ENCODE measurements around the gene TMEM258.

Gene TMEM258

DNA sequence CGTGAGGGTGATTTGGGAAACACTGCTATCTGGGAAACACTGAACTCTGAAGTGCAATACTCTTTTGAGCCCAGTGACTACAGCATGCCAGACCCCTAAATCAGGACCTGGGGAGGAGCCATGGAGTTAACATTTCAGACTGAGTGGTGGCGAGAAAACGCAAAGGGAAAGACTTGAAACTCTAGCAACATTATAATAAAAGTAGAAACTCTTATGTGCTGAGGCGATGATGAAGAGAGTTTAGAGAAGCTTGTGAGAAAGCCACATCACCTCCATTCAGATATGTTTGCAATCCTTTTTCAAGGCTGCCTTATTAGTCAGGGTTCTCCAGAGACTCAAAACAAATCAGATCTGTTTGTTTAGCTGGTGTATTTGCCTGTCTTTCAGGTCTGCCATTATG lies 2.2 kb upstream of the TMEM258 start:
- DNase-seq = no peak

DNA sequence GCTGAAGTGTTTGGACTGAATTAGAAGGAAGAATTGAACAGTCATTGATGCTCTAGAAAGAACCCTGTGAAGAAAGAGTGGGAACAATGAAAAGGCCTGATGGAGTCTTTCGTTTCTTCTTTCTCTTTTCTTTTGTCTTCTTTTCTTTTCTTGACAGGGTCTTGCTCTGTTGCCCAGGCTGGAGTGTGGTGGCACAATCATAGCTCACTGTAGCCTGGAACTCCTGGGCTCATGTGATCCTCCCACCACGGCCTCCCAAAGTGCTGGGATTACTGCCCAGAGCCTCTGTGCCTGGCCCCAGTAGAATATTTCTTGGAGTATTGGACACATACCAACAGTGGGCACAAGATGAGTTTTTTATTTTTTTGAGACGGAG lies 1.4 kb upstream of the TMEM258 start:
- no peak for DNase-seq

DNA sequence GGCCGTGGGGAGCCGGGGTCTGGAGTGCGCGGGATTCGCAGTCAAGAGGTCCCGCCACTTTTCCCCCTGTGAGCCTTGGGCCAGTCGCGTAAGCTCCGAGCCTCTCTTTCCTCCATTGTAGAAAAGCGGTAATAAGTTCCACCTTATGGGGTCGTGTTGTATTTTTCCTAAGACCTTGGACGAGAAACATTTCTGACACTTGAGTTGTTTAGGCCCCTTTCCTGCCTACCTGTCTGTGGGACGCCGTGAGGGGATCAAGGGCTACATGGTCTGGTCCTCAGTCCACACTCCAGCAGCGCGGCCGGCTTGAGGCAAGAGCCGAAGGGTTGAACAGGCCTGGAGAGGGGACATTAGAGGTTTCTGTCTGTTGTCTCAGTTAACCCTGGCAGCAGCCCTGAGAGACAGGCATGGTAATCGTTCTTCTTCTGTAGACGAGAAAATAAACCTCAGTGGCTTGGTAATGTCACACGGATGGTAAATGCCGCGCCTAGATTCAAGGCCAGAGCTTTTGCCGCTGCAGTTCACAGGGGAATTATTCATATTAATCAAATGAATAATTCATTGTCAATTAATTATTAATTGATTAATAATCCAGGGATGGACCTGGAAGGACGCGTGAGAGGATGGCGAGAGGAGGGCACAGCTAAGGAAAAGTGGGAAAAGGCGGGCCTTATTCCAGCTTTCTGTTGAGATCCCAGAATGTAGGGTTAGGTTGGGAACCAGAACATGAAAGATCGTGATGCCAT lies 857 bp upstream of the TMEM258 start:
- peak; percentile 55 for DNase-seq

DNA sequence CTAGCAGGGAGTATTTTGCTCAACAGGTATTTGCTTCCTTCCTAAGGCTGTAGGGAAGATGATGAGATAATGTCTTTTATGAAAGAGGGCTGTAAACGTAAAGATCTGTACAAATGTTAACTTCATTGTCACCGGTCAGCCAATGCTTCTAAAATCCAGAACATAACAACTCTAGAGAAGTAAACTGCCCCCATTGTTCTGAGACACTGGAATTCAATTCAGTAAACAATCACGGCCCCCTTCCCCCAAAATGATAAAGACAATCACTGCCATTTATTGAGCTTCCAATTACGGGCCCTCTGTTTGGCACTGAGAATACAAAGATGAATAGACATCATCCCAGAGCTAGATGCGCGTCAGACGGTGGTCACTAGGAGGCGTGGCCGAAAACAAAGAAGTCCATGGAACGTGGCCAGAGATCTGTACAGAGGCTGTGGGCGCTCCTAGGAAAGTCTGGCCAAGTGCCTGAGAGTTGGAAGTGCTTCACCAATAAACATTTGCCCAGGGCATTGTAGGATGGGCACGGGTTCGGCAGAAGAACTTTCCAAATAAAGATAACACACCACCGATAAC lies 576 bp downstream of the TMEM258 start:
- DNase-seq = peak; percentile 92

DNA sequence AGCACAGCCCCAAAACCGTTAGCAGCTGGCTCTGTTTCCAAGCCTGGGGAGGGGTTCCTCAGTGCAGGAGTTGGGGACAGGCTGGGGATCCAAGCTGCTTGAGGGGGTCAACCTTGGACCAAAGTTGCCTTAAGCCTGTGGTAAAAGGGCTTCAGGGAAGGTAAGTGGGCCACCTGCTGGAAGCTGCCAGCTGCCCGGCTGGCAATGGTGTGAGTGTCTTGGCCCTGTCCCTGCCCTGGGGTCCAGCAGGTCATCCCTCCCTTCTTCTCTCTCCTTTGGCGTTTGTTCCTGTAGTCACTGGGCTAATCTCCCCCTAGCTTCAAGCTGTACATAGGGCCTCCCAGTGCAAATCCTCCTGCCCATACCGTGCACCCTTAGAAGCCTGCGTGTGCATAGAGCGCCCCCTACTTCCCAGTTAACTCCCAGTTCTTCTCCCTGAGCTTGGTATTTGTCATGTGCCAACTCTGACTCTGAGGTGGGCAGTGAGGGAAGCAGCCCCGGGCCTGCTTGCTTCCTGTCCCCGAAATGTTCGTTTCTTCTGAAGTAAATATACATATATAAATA lies 4.4 kb downstream of the TMEM258 start:
- peak; percentile 10 for DNase-seq

DNA sequence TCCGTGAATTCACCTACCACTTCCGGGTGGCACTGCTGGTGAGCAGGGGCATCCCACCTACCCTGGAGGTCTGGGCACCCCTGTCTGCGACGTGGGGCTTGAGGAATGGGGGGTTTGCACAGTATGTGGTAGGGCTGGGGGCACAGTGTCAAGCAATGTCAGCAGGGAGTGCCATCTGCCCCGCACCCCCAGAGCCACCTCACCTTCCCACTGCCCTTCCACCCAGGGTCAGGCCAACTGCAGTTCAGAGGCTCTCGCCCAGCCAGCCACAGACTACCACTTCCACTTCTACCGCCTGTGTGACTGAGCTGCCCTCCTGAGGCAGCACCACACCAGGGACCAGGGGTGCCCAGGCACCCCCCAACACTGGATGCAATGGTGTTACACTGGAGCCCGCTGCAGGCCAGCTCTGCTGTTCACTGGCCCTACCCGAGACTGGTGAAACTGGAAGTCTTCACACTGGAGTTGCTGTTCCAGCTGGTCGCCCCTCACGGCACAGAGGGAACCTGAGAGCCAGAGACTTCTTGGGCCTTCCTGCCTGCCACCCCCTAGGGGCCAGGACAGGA lies 6.5 kb downstream of the TMEM258 start:
- no peak for DNase-seq

DNA sequence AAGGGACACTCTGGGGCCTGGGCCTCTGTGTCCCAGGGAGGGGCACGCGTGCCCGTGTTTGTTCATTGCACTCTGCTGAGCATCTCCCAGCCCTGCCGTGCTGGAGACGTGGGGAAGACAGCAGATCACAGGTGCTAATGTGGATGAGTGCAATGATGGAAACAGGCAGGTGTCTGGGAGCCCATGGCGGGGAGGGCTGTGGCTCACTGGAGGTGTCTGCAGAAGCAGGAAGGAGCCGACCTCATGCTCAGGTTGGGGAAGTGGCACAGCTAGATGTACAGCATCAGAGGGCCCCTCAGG lies 7.9 kb downstream of the TMEM258 start:
- DNase-seq = no peak

DNA sequence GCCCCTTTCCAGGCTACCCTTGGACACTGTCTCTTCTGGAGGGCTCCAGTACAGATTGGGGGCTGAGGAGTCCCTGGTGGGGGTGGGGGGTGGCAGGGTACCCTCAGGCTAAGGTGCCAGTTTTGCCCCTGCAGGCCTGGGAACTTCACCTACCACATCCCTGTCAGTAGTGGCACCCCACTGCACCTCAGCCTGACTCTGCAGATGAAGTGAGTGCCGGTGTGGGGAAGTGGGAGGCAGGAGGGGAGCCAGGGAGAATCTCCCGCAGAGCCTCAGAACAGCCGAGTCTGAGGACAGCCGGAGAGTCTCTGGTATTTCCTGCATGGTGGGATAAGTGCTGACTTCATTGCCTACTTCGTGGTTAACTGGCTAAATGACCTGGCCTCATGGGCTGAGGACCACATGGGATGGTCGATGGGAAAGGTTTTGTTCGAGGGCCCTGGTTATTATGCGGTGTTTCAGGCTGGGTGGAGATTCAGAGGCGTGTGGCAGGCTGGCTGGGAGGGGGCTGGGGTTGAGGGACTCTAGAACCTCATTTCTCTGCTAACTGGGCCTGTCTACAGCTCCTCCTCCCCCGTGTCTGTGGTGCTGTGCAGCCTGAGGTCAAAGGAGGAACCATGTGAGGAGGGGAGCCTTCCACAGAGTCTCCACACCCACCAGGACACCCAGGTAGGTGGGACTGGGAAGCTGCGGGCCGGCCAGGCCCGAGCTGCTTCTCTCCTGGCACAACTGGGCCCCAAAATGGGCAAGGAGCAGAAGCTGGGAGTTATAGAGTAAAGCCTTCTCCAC lies 8.5 kb downstream of the TMEM258 start:
- DNase-seq = no peak

DNA sequence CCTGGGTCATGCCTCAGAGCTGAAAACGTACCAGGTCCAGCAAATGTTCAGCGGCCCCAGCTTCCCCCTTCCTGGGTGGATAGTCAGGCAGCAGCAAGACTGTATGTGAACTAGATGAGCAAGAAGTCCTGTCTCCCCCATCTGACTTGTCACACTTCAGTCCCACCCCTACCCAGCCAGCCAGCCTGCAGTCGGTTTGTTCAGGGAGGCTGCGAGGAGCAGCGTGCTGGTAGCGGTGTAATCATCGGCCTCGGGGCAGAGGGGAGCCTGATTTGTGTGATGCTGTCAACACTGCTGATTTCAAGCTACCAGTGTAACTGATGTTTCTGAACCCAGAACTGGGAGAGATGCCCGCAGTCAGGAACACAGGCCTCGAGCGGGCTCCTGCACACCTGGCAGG lies 9.6 kb downstream of the TMEM258 start:
- no peak for DNase-seq

DNA sequence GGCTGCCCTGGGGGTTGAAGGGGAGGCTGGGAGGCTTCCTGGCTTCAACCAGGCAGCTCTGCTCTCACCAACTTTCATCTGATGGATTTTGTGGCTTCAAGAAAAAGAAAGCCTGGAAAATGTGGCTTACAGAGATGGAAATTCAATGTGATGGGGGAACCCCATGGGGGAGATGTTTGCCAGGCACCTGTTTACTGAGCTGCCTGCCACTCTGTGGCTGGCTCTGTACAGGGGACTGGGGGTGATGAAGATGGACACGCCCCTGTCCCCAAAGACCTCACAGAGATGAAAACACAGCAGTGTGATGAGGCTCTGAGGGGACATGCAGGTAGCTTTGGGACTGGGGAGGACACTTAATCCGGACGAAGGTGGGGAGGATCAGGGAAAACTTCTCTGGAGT lies 10.1 kb downstream of the TMEM258 start:
- no peak for DNase-seq

DNA sequence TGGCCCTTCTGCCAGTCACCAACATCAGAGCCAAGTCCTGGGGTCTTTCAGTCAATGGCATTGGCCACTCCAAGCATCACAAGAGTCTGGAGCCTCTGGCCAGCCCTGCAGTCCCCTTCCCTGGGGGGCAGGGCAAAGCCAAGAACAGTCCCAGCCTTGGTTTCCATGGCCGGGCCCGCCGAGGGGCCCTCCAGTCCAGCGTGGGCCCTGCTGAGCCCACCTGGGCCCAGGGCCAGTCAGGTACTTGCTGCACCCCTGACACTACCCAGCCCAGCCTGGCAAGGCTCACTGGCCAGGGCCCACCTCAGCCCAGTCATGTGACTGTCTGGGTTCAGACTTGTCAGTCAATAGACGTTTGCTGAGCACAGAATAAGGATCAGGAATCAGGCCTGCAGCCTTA lies 10.8 kb downstream of the TMEM258 start:
- no peak for DNase-seq

DNA sequence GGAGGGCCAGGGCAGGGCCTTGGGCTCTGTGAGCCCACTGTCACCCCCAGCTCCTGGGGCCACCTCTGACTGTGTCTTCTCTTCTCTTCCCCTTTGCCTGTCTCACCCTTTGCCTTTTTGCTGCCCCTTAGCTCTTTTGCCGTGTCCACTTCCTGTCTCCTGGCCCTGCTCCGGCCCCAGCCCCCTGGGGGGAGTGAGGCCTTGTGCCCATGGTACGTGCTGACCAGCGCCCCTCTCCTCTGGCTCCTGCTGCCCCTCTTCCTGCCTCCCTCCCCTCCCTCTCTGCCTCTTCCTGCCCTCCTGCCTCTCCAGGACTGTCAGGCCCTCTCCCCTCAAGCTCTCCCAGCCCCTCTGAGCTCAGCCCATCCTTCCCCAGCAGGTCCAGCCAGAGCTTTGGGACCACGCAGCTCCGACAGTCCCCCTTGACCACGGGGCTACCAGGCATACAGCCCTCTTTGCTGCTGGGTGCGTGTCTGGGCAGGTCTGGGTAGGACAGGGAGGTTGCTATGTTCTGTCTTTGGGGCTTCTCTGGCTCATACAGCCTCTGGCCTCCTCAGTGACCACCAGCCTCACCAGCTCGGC lies 11.7 kb downstream of the TMEM258 start:
- DNase-seq = no peak

DNA sequence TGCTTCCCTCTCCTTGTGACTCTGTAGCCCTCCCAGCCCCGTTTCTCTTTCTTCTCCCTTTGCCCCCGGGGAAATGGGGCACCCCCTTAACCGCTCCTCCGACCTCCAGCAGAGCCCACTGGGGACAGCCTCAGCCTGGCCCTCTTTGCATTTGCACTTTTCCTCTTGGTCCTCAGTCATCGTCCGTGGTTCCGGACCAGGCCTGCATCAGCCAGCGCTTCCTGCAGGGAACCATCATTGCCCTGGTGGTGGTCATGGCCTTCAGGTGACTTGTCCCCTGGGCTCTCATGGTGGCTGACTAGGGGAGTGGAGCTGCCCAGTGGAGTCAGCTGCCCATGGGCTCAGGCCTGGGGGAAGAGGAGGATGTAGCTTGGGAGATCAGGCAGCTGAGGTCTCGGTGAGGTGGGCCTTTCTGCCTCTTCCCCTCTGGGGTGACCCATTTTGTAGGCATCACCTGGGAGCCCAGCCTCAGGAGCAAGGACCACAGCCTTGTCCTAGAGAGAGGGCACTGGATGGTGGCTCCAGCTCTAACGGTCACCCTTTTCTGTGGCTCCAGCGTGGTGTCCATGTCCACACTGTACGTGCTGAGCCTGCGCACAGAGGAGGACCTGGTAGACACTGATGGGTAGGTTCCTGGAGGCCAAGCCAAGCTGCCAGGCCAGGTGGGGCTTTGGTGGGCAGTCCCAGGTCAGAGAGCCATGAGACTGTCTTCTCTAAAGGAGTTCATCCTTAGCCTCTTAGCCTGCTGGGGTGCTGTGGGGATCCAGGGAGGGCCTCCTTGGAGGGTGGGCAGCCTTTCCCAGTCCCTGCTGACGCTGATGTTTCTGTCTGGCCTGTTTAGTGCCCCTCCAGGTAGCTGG lies 12.5 kb downstream of the TMEM258 start:
- DNase-seq = no peak

DNA sequence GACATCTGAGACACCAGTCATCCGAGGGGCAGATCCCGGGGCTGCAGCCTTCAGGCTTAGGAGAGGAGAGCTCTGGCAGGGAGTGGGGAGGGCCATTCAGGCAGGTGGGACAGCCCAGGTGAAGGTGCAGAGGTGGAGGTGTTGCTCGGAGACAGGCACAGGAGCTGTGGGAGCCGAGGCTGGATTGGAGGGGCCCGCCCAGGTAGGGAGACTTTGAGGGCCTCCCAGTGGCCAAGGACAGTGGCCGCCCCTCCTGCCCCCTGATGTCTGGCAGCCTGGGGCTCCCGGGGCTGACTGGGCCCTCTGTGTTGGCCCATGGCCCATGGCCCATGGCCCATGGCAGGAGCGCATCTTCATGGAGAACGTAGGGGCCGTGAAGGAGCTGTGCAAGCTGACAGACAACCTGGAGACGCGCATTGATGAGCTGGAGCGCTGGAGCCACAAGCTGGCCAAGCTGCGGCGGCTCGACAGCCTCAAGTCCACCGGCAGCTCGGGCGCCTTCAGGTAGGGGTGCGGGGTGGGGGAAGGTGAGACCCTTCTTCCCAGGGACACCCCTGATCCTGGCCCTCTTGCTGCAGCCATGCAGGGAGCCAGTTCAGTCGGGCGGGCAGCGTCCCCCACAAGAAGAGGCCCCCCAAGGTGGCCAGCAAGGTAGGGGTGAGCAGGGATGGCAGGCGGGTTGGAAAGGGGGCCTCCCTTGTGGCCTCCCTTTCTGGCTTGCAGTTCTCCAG lies 13.3 kb downstream of the TMEM258 start:
- DNase-seq = no peak

DNA sequence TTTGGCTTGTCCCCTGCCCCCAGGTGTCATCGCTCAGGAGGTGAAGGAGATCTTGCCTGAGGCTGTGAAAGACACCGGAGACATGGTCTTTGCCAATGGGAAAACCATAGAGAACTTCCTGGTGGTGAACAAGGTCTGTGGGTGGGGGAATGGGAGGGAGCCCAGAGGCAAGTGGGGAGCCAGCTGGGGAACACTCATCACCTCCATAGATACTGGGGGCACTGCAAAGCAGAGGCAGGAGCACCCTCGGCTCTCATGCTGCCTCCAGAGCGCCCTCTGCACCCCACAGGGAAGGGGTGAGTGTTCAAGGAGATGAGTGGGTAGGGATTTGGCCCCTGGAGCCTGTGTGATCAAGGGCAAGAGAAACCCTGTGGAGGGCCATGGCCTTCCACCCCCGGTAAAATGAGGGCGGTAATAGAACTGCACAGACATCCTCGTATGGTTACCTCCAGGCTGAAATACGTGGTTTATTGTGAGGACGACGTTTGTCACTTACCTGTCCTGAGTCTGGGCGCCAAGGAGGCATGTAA lies 14.0 kb downstream of the TMEM258 start:
- DNase-seq = no peak

DNA sequence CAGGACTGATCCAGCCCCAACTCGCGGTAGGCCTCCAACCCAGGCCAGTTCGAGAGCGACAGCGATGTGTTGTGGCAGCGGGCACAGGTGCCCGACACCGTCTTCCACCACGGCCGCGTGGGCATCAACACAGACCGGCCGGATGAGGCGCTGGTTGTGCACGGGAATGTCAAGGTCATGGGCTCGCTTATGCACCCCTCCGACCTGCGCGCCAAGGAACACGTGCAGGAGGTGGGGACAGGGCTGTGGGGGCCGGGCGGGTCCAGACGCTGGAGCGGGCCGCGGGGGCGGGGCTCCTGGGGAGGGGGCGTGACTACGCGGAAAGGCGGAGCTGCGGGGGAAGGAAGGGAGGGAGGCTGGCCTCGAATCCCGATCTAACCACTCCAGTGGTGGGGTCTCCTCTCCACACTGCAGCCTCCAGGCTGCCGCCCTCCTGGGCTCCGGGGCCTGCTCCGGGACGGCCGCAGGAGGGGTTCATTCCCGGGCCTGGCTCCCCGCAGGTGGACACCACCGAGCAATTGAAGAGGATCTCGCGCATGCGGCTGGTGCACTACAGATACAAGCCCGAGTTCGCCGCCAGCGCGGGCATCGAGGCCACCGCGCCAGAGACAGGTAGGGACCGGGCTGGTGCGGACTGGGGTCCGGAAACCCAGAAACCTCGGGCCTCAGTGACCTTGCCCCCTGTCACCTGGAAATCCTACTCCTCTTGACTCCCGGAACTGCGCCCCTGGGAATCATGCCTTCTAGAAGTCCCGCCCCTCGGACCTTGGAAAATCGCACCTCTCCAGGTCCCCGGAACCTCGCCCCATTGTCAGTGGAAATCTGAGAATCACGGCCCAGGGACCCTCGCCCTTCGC lies 14.9 kb downstream of the TMEM258 start:
- no peak for DNase-seq

DNA sequence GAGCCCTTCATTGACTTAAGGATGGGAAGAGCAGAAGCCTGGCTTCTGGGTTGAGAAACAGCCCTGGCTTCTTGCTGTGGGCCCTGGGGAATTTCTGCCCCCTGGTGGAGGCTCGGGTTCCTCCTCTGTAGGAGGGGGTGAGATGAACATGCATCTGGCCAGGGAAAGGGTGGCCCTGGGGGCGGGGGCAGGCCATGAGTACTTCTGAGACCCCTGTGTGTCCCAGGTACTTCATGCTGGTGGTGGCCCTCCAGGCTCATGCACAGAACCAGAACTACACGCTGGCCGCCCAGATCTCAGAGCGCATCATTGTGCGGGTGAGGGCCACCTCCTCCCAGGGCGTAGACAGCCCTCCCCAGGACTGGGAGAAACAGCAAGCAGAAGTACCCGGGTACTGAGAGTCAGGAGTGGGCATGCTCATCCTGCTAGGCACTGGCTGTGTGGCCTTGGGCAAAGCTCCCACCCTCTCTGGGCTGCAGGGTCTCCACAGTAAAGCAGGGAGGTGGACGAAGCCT lies 15.8 kb downstream of the TMEM258 start:
- DNase-seq = no peak

DNA sequence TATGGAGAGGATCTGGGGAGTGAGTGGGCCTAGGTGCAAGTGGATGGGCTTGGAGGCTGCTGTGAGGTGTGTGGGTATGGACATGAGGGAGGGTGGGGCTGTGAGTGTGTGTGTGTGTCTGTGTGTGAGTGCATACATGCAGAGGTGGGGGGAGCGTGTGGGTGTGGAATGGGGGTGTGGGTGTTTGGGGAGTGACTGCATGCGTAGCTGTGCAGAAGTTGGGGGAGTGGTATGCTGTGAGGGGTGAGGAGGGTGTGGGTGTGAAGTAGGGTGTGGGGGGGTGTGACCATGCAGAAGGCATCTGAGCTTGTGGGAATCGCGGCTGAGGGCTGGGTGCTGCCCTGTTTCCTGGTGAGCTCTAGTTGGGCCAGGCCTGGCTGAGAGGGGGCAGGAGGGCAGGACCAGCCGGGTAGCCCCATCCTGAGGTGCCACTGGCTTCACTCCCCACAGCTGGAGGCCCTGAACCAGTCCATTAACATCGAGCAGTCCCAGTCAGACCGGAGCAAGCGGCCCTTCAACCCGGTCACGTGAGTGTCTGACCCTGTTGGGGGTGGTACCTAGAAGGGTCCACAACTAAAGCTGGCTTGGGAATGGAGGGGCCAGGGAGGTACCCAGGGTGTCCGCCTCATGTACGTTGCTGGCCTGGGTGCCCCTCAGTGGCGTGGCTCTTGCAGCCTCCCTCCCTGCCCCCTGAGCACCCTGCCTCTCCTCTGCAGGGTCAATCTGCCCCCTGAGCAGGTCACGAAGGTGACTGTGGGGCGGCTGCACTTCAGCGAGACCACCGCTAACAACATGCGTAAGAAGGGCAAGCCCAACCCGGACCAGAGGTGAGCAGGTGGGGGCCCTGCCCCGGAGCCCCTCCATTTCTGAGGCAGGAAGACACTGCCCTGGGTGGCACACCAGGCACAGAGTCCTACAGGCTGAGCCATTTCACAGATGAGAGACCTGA lies 16.5 kb downstream of the TMEM258 start:
- no peak for DNase-seq

DNA sequence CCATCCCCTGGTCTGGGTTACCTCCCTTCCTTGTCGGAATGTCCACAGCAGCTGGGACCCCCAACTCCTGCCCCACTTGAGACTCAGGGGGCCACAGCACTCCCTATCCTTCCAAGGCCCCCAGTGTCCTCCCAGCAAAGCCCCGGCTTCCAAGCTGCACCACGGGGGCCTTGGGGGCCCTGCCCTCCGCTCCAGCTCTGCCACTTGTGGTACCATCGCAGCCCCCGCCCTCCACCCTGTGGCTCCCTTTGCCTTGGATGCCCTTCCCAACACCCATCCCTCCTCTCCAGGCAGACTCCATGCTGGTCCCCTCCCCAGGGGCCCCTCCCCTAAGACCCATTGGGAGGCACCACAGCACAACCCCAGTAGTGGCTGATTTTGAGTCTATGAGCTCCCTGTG lies 17.3 kb downstream of the TMEM258 start:
- DNase-seq = no peak
